ENCODE data around the gene KRT78. TPM values are rescaled to one million over a fixed set of nuclear protein-coding genes. Genes with fewer than 3 reads are reported as not detected.

KRT78 gene
- total RNA-seq, 1 donor from 2014 or later, result 89.1 TPM

DNA sequence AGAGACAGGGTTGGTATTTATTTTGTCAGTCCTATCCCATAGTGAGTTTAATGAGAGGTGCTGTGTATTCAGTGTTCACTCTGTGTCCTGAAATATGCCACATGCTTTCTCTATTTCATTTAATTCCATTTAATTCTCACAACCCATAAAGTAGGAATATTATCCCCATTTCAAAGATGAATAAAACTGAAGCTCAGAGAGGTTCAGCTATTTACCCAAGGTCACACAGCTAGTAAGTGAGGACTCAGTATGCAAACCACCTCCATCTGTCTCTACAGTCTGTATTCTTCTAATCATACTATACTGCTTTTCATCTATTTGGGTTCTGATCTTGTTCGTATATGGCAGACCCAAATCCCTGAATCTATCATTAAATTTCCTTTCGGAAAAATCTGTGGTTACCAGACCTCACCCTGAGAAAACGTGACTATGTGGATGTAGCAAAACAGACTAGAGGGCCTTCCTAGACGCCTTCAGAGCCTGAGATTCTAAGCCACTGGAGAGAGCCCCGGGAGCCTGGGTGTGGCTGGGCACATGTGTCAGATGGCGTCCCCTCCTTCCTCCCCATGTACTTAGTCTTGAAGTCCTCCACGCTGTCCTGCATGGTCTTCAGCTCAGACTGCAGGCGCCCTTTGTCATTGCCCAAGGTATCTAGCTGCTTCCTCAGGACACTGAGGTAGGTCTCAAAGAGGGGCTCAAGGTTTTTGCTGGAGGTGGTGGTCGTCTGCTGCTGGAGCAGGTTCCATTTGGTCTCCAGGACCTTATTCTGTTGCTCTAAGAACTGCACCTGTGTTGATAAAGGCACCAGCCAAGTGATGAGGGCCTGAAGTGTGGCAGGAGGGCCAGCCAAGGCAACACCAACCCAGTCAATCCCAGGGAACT is 37.4 kb downstream of the KRT78 start:
- TF ChIP-seq POLR2A (IDR thresholded peaks at IDR 0.05) (no peak), POLR2AphosphoS5 (IDR thresholded peaks at IDR 0.05; ENCODE audit: insufficient read depth in 1 of 2, low read depth in 1 of 2) (no peak)
- no peaks in the 10 kb centered on the region for H3K4me1 ChIP-seq
- no peaks in the 10 kb centered on the region for H3K36me3 ChIP-seq
- no peaks in the 10 kb centered on the region for H3K9me3 ChIP-seq
- no peak for DNase-seq (ENCODE audit: extremely low spot score in 2 of 2)
- no peak overlapping the region for H3K4me3 ChIP-seq
- intact Hi-C loops (cut with DNase I), result no loop called here
- no peak overlapping the region for H3K27ac ChIP-seq
- no peaks in the 10 kb centered on the region for H3K27me3 ChIP-seq

DNA sequence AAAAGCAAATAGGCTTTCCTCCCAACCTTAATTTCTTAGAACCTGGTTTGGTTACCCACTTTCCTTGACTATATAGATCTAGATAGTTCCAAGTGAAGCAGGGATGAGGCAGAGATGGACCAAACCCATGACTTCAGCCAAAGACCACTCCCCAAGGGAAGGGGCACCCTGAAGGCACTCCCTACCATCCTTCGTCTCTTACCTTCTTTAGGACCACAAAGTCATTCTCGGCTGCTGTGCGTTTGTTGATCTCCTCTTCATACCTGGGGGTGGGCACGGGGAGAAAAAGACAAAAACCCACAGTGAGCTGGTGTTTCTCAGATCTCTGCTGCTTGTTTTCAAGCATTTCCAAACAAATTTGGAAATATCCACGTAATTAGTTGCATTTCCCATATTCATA is 38.2 kb downstream of the KRT78 start:
- intact Hi-C loops (cut with DNase I), result no loop called here
- TF ChIP-seq POLR2A (IDR thresholded peaks at IDR 0.05) (no peak), POLR2AphosphoS5 (IDR thresholded peaks at IDR 0.05; ENCODE audit: insufficient read depth in 1 of 2, low read depth in 1 of 2) (no peak), CTCF (IDR thresholded peaks at IDR 0.05) (no peak)
- H3K4me3 ChIP-seq, result no peak overlapping the region

GRCh38 chr12:52809166-52809565 is 39.6 kb downstream of the KRT78 start:
- Histone ChIP-seq H3K9me3 (no peaks in the 10 kb centered on the region), H3K4me1 (no peaks in the 10 kb centered on the region), H3K27ac (no peak overlapping the region), H3K4me3 (no peak overlapping the region), H3K36me3 (no peaks in the 10 kb centered on the region), H3K27me3 (no peaks in the 10 kb centered on the region)
- intact Hi-C loops (cut with DNase I), result no loop called here
- no peak for DNase-seq (ENCODE audit: extremely low spot score in 2 of 2)
- TF ChIP-seq CTCF (IDR thresholded peaks at IDR 0.05) (no peak), POLR2A (IDR thresholded peaks at IDR 0.05) (no peak)

More for the DNA sequence above, 38.2 kb downstream of the KRT78 start:
- H3K36me3 ChIP-seq, result no peaks in the 10 kb centered on the region
- no peaks in the 10 kb centered on the region for H3K4me1 ChIP-seq
- no peaks in the 10 kb centered on the region for H3K27me3 ChIP-seq
- H3K9me3 ChIP-seq, result no peaks in the 10 kb centered on the region
- DNase-seq (ENCODE audit: extremely low spot score in 2 of 2), result no peak
- H3K27ac ChIP-seq, result no peak overlapping the region

- Histone ChIP-seq H3K9me3 (no peaks in the 10 kb centered on the region), H3K27me3 (no peaks in the 10 kb centered on the region), H3K4me3 (no peak overlapping the region), H3K4me1 (no peaks in the 10 kb centered on the region), H3K36me3 (no peaks in the 10 kb centered on the region), H3K27ac (no peak overlapping the region)
- DNase-seq (ENCODE audit: extremely low spot score in 2 of 2), result no peak
- TF ChIP-seq CTCF (IDR thresholded peaks at IDR 0.05) (no peak), POLR2AphosphoS5 (IDR thresholded peaks at IDR 0.05; ENCODE audit: insufficient read depth in 1 of 2, low read depth in 1 of 2) (no peak), POLR2A (IDR thresholded peaks at IDR 0.05) (no peak)
- intact Hi-C loops (cut with DNase I), result no loop called here
Measured at GRCh38 chr12:52808573-52809160, 40.1 kb downstream of the KRT78 start.

- TF ChIP-seq POLR2A (IDR thresholded peaks at IDR 0.05), result no peak
- TF ChIP-seq POLR2AphosphoS5 (IDR thresholded peaks at IDR 0.05; ENCODE audit: insufficient read depth in 1 of 2, low read depth in 1 of 2), result no peak
- no peak for TF ChIP-seq CTCF (IDR thresholded peaks at IDR 0.05)
- Histone ChIP-seq H3K27me3 (no peaks in the 10 kb centered on the region), H3K36me3 (no peaks in the 10 kb centered on the region), H3K4me3 (no peak overlapping the region), H3K27ac (no peak overlapping the region), H3K9me3 (no peaks in the 10 kb centered on the region), H3K4me1 (no peaks in the 10 kb centered on the region)
- no peak for DNase-seq (ENCODE audit: extremely low spot score in 2 of 2)
- intact Hi-C loops (cut with DNase I), result no loop called here
Measured at GRCh38 chr12:52807544-52808470, 41.0 kb downstream of the KRT78 start.

Measured in vagina (tissue), 2 donors.